ENCODE results near the gene GRK3. TPM values are rescaled to one million over a fixed set of nuclear protein-coding genes. Genes with fewer than 3 reads are reported as not detected.

The GRK3 gene
- polyA plus RNA-seq, 1 donor, result 14.2 TPM

GRCh38 chr22:25693268-25693565 lies 128.7 kb downstream of the GRK3 start:
- Histone ChIP-seq H3K9me3 (ENCODE audit: control insufficient read depth, low read depth, low read length) (no peaks in the 10 kb centered on the region), H3K27ac (ENCODE audit: low read length) (no peak overlapping the region), H3K27me3 (ENCODE audit: control insufficient read depth, insufficient read depth, low read length) (no peaks in the 10 kb centered on the region), H3K4me3 (ENCODE audit: low read length) (no peak overlapping the region), H3K4me1 (ENCODE audit: control insufficient read depth, insufficient read depth, low read length) (no peaks in the 10 kb centered on the region), H3K36me3 (ENCODE audit: control insufficient read depth, insufficient read depth, low read length) (no peaks in the 10 kb centered on the region)
- no peak for DNase-seq
- WGBS (ENCODE audit: insufficient coverage, low lambda C conversion rate), result no CpG with 5 or more reads among the region's 4 CpGs

- no peak overlapping the region for H3K27ac ChIP-seq (ENCODE audit: low read length)
- no peaks in the 10 kb centered on the region for H3K36me3 ChIP-seq (ENCODE audit: control insufficient read depth, insufficient read depth, low read length)
- H3K4me3 ChIP-seq (ENCODE audit: low read length), result no peak overlapping the region
- 80% methylated on average over 2 of the region's 16 CpGs for WGBS (ENCODE audit: insufficient coverage, low lambda C conversion rate)
- no peaks in the 10 kb centered on the region for H3K27me3 ChIP-seq (ENCODE audit: control insufficient read depth, insufficient read depth, low read length)
- H3K9me3 ChIP-seq (ENCODE audit: control insufficient read depth, low read depth, low read length), result no peaks in the 10 kb centered on the region
- H3K4me1 ChIP-seq (ENCODE audit: control insufficient read depth, insufficient read depth, low read length), result no peaks in the 10 kb centered on the region
- DNase-seq, result no peak
Measured at GRCh38 chr22:25694196-25694907, 129.9 kb downstream of the GRK3 start.

- no peak overlapping the region for H3K27ac ChIP-seq (ENCODE audit: low read length)
- no peak for DNase-seq
- H3K9me3 ChIP-seq (ENCODE audit: control insufficient read depth, low read depth, low read length), result no peaks in the 10 kb centered on the region
- H3K4me1 ChIP-seq (ENCODE audit: control insufficient read depth, insufficient read depth, low read length), result no peaks in the 10 kb centered on the region
- no peaks in the 10 kb centered on the region for H3K27me3 ChIP-seq (ENCODE audit: control insufficient read depth, insufficient read depth, low read length)
- no peak overlapping the region for H3K4me3 ChIP-seq (ENCODE audit: low read length)
- 100% methylated on average over 1 of the region's 5 CpGs for WGBS (ENCODE audit: insufficient coverage, low lambda C conversion rate)
- no peaks in the 10 kb centered on the region for H3K36me3 ChIP-seq (ENCODE audit: control insufficient read depth, insufficient read depth, low read length)
Measured at GRCh38 chr22:25695146-25695545, 130.7 kb downstream of the GRK3 start.

- no peak overlapping the region for H3K4me3 ChIP-seq (ENCODE audit: low read length)
- no peaks in the 10 kb centered on the region for H3K36me3 ChIP-seq (ENCODE audit: control insufficient read depth, insufficient read depth, low read length)
- H3K4me1 ChIP-seq (ENCODE audit: control insufficient read depth, insufficient read depth, low read length), result no peaks in the 10 kb centered on the region
- no peaks in the 10 kb centered on the region for H3K27me3 ChIP-seq (ENCODE audit: control insufficient read depth, insufficient read depth, low read length)
- H3K9me3 ChIP-seq (ENCODE audit: control insufficient read depth, low read depth, low read length), result no peaks in the 10 kb centered on the region
- no peak overlapping the region for H3K27ac ChIP-seq (ENCODE audit: low read length)
- DNase-seq, result peak in 1 of 2 donors; percentile 8
- WGBS (ENCODE audit: insufficient coverage, low lambda C conversion rate), result no CpG with 5 or more reads among the region's 2 CpGs
Measured at GRCh38 chr22:25696763-25697162, 132.3 kb downstream of the GRK3 start.

- Histone ChIP-seq H3K36me3 (ENCODE audit: control insufficient read depth, insufficient read depth, low read length) (no peaks in the 10 kb centered on the region), H3K27ac (ENCODE audit: low read length) (no peak overlapping the region), H3K9me3 (ENCODE audit: control insufficient read depth, low read depth, low read length) (no peaks in the 10 kb centered on the region), H3K4me1 (ENCODE audit: control insufficient read depth, insufficient read depth, low read length) (no peaks in the 10 kb centered on the region), H3K27me3 (ENCODE audit: control insufficient read depth, insufficient read depth, low read length) (no peaks in the 10 kb centered on the region), H3K4me3 (ENCODE audit: low read length) (no peak overlapping the region)
- WGBS (ENCODE audit: insufficient coverage, low lambda C conversion rate), result 83% methylated on average over 2 of the region's 5 CpGs
- DNase-seq, result no peak
Measured at GRCh38 chr22:25697181-25697664, 132.7 kb downstream of the GRK3 start.

- 83% methylated on average over 1 of the region's 2 CpGs for WGBS (ENCODE audit: insufficient coverage, low lambda C conversion rate)
- H3K36me3 ChIP-seq (ENCODE audit: control insufficient read depth, insufficient read depth, low read length), result no peaks in the 10 kb centered on the region
- H3K4me3 ChIP-seq (ENCODE audit: low read length), result no peak overlapping the region
- H3K4me1 ChIP-seq (ENCODE audit: control insufficient read depth, insufficient read depth, low read length), result no peaks in the 10 kb centered on the region
- H3K27me3 ChIP-seq (ENCODE audit: control insufficient read depth, insufficient read depth, low read length), result no peaks in the 10 kb centered on the region
- H3K27ac ChIP-seq (ENCODE audit: low read length), result no peak overlapping the region
- no peak for DNase-seq
- H3K9me3 ChIP-seq (ENCODE audit: control insufficient read depth, low read depth, low read length), result no peaks in the 10 kb centered on the region
Measured at GRCh38 chr22:25697978-25698377, 133.5 kb downstream of the GRK3 start.

GRCh38 chr22:25698461-25698860 lies 134.0 kb downstream of the GRK3 start:
- Histone ChIP-seq H3K4me3 (ENCODE audit: low read length) (no peak overlapping the region), H3K4me1 (ENCODE audit: control insufficient read depth, insufficient read depth, low read length) (no peaks in the 10 kb centered on the region), H3K36me3 (ENCODE audit: control insufficient read depth, insufficient read depth, low read length) (no peaks in the 10 kb centered on the region), H3K27me3 (ENCODE audit: control insufficient read depth, insufficient read depth, low read length) (no peaks in the 10 kb centered on the region), H3K9me3 (ENCODE audit: control insufficient read depth, low read depth, low read length) (no peaks in the 10 kb centered on the region), H3K27ac (ENCODE audit: low read length) (no peak overlapping the region)
- 100% methylated on average over 1 of the region's 7 CpGs for WGBS (ENCODE audit: insufficient coverage, low lambda C conversion rate)
- DNase-seq, result no peak

GRCh38 chr22:25698978-25699377 lies 134.5 kb downstream of the GRK3 start:
- Histone ChIP-seq H3K27ac (ENCODE audit: low read length) (no peak overlapping the region), H3K4me1 (ENCODE audit: control insufficient read depth, insufficient read depth, low read length) (no peaks in the 10 kb centered on the region), H3K27me3 (ENCODE audit: control insufficient read depth, insufficient read depth, low read length) (no peaks in the 10 kb centered on the region), H3K36me3 (ENCODE audit: control insufficient read depth, insufficient read depth, low read length) (no peaks in the 10 kb centered on the region), H3K4me3 (ENCODE audit: low read length) (no peak overlapping the region), H3K9me3 (ENCODE audit: control insufficient read depth, low read depth, low read length) (no peaks in the 10 kb centered on the region)
- 95% methylated on average over 2 of the region's 6 CpGs for WGBS (ENCODE audit: insufficient coverage, low lambda C conversion rate)
- no peak for DNase-seq

GRCh38 chr22:25701056-25701780 lies 136.7 kb downstream of the GRK3 start:
- Histone ChIP-seq H3K9me3 (ENCODE audit: control insufficient read depth, low read depth, low read length) (no peaks in the 10 kb centered on the region), H3K4me3 (ENCODE audit: low read length) (no peak overlapping the region), H3K27ac (ENCODE audit: low read length) (no peak overlapping the region), H3K4me1 (ENCODE audit: control insufficient read depth, insufficient read depth, low read length) (no peaks in the 10 kb centered on the region), H3K27me3 (ENCODE audit: control insufficient read depth, insufficient read depth, low read length) (no peaks in the 10 kb centered on the region), H3K36me3 (ENCODE audit: control insufficient read depth, insufficient read depth, low read length) (no peaks in the 10 kb centered on the region)
- WGBS (ENCODE audit: insufficient coverage, low lambda C conversion rate), result no CpG with 5 or more reads among the region's 13 CpGs
- no peak for DNase-seq

- Histone ChIP-seq H3K4me1 (ENCODE audit: control insufficient read depth, insufficient read depth, low read length) (no peaks in the 10 kb centered on the region), H3K27ac (ENCODE audit: low read length) (no peak overlapping the region), H3K9me3 (ENCODE audit: control insufficient read depth, low read depth, low read length) (no peaks in the 10 kb centered on the region), H3K36me3 (ENCODE audit: control insufficient read depth, insufficient read depth, low read length) (no peaks in the 10 kb centered on the region), H3K4me3 (ENCODE audit: low read length) (no peak overlapping the region), H3K27me3 (ENCODE audit: control insufficient read depth, insufficient read depth, low read length) (no peaks in the 10 kb centered on the region)
- DNase-seq, result no peak
Measured at GRCh38 chr22:25702040-25702439, 137.6 kb downstream of the GRK3 start.

All from large intestine (tissue), 3 donors.